SU-DHL-6 (cell line): ENCODE results near the gene UBAC2.

Experiments
- H2AFZ ChIP-seq: fragments of 200-600 bp; sonication (generic); 2 replicates; pipeline ENCODE4 v1.6.1; 2014; ENCODE audit warnings: low read depth, mild to moderate bottlenecking, moderate library complexity, mixed read lengths, antibody characterized with exemption, low read length; ENCODE audit not compliant: severe bottlenecking
- H3F3A ChIP-seq: fragments of 200-600 bp; shearing (Covaris generic); 2 replicates; pipeline ENCODE4 v1.6.0; 2016; ENCODE audit warnings: antibody characterized with exemption, mild to moderate bottlenecking; ENCODE audit not compliant: insufficient read depth
- H3K27ac ChIP-seq: fragments of 200-600 bp; sonication (generic); 2 replicates; pipeline ENCODE4 v1.5.1; 2016; ENCODE audit warnings: low read depth, mild to moderate bottlenecking, low read length, moderate library complexity, mixed read lengths
- H3K27me3 ChIP-seq: fragments of 200-600 bp; sonication (generic), shearing (Covaris generic); 2 replicates; pipeline ENCODE4 v1.6.0; 2014; ENCODE audit warnings: mild to moderate bottlenecking, low read length
- H3K36me3 ChIP-seq: fragments of 200-600 bp; sonication (generic); 2 replicates; pipeline ENCODE4 v1.6.1; 2014; ENCODE audit warnings: mild to moderate bottlenecking, low read length, mixed read lengths
- H3K4me2 ChIP-seq: fragments of 300-600, 200-600 bp; shearing (Covaris generic), sonication (generic); 2 replicates; pipeline ENCODE4 v1.6.0; 2014; ENCODE audit warnings: low read length, low read depth, mild to moderate bottlenecking; ENCODE audit not compliant: poor library complexity, severe bottlenecking
- H3K4me3 ChIP-seq: fragments of 200-600 bp; sonication (generic); 2 replicates; pipeline ENCODE4 v1.5.1; 2014; ENCODE audit warnings: antibody characterized with exemption, low read length, mild to moderate bottlenecking, mixed read lengths; ENCODE audit not compliant: insufficient read depth, poor library complexity, severe bottlenecking
- H3K79me2 ChIP-seq: fragments of 200-600 bp; sonication (generic); 2 replicates; pipeline ENCODE4 v1.6.1; 2014; ENCODE audit warnings: mild to moderate bottlenecking, low read length, moderate library complexity; ENCODE audit not compliant: insufficient read depth
- H3K9ac ChIP-seq: fragments of 200-600 bp; sonication (generic); 2 replicates; pipeline ENCODE4 v1.7.0; 2014; ENCODE audit warnings: mild to moderate bottlenecking, low read length
- H3K9me2 ChIP-seq: fragments of 200-600 bp; sonication (generic); replicated peaks from 2 replicates; pipeline ENCODE4 v1.6.1; 2014; ENCODE audit warnings: low read length; ENCODE audit not compliant: insufficient read depth
- H3K9me3 ChIP-seq: fragments of 200-600 bp; sonication (generic); 2 replicates; pipeline ENCODE4 v1.6.1; 2014; ENCODE audit warnings: low read length, mixed read lengths; ENCODE audit not compliant: insufficient read depth
- H4K20me1 ChIP-seq: fragments of 200-600 bp; sonication (generic); 2 replicates; pipeline ENCODE4 v1.6.1; 2014; ENCODE audit warnings: low read depth, mild to moderate bottlenecking, antibody characterized with exemption, low read length, moderate library complexity, mixed read lengths
- EZH2phosphoT487 ChIP-seq: fragments of 200-600 bp; sonication (generic), shearing (Covaris generic); conservative IDR thresholded peaks from 2 replicates; pipeline ENCODE4 v1.6.1; 2018; ENCODE audit warnings: mild to moderate bottlenecking, antibody characterized with exemption, low read length, moderate library complexity, mixed read lengths
- TF ChIP-seq, protein P1 (sequence below): fragments of 200-600 bp; sonication (generic); IDR thresholded peaks from one replicate; pipeline ENCODE4 v1.5.1; 2017; ENCODE audit warnings: antibody characterized with exemption, mild to moderate bottlenecking, low read length, moderate library complexity; ENCODE audit not compliant: insufficient read depth, poor library complexity, severe bottlenecking

The UBAC2 gene

DNA sequence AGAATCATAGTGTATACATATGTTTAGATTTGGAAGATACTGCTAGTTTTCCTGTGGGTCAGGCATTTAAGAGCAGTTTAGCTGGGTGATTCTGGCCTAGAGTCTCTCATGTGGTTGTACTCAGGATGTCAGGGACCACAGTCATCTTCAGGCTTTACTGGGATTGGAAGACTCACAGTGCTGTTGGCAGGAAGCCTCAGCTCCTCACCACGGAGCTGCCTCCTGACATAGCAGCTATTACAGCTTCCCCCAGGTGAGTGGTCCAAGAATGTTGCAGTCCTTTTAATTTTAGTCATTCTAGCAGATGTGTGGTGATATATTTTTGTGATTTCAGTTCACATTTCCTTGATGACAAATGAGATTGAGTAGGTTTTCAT is 74.4 kb downstream of the UBAC2 start:
- Histone ChIP-seq H3F3A (no peaks in the 10 kb centered on the region), H3K36me3 (0 out of 2 replicates have a peak, but pooled peaks cover 1% of the 10 kb centered on the region), H3K79me2 (no peaks in the 10 kb centered on the region), H3K27ac (no peak overlapping the region), H3K9me3 (no peaks in the 10 kb centered on the region), H3K27me3 (no peaks in the 10 kb centered on the region), H2AFZ (no peak overlapping the region), H4K20me1 (peaks cover 10% of the 10 kb centered on the region; the same call in 1 of the 2 replicates), H3K9ac (no peak overlapping the region), H3K9me2 (no peaks in the 10 kb centered on the region), H3K4me3 (no peak overlapping the region), H3K4me2 (no peak overlapping the region)
- TF ChIP-seq EZH2phosphoT487, result no peak

GRCh38 chr13:99276706-99277105 is 76.1 kb downstream of the UBAC2 start:
- no peak overlapping the region for H3K4me3 ChIP-seq
- TF ChIP-seq, protein P1, sequence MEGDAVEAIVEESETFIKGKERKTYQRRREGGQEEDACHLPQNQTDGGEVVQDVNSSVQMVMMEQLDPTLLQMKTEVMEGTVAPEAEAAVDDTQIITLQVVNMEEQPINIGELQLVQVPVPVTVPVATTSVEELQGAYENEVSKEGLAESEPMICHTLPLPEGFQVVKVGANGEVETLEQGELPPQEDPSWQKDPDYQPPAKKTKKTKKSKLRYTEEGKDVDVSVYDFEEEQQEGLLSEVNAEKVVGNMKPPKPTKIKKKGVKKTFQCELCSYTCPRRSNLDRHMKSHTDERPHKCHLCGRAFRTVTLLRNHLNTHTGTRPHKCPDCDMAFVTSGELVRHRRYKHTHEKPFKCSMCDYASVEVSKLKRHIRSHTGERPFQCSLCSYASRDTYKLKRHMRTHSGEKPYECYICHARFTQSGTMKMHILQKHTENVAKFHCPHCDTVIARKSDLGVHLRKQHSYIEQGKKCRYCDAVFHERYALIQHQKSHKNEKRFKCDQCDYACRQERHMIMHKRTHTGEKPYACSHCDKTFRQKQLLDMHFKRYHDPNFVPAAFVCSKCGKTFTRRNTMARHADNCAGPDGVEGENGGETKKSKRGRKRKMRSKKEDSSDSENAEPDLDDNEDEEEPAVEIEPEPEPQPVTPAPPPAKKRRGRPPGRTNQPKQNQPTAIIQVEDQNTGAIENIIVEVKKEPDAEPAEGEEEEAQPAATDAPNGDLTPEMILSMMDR, result no peak
- TF ChIP-seq EZH2phosphoT487, result no peak
- H3K4me2 ChIP-seq, result no peak overlapping the region
- no peaks in the 10 kb centered on the region for H3K9me3 ChIP-seq
- 0 out of 2 replicates have a peak, but pooled peaks cover 3% of the 10 kb centered on the region for H3K36me3 ChIP-seq
- no peak overlapping the region for H2AFZ ChIP-seq
- H3K27me3 ChIP-seq, result no peaks in the 10 kb centered on the region
- H4K20me1 ChIP-seq, result peaks cover 19% of the 10 kb centered on the region
- no peaks in the 10 kb centered on the region for H3F3A ChIP-seq
- H3K27ac ChIP-seq, result no peak overlapping the region
- H3K9ac ChIP-seq, result no peak overlapping the region
- no peaks in the 10 kb centered on the region for H3K79me2 ChIP-seq
- no peaks in the 10 kb centered on the region for H3K9me2 ChIP-seq

DNA sequence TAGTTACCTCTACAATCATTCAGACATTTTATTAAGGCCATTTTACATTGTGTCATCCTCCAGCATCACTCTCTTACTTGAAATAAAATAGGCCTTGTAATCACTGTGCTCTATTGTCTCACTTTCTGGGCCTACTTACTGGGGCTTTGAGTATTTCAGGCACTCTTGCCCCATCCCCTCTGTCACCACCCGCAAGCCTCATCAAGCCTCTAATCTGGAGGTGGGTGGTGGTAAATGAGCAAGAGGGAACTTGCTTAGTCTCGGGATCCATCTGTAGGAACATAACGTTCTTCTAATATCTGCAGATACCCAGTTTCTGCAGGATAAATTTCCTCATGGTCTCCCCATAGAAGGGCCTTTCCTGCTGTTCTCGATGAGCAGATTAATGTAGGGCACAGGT is 77.0 kb downstream of the UBAC2 start:
- H3K36me3 ChIP-seq, result 0 out of 2 replicates have a peak, but pooled peaks cover 3% of the 10 kb centered on the region
- no peak overlapping the region for H3K4me3 ChIP-seq
- peaks cover 8% of the 10 kb centered on the region for H3F3A ChIP-seq
- no peak overlapping the region for H2AFZ ChIP-seq
- no peaks in the 10 kb centered on the region for H3K9me3 ChIP-seq
- H3K9me2 ChIP-seq, result no peaks in the 10 kb centered on the region
- no peaks in the 10 kb centered on the region for H3K27me3 ChIP-seq
- H3K9ac ChIP-seq, result no peak overlapping the region
- TF ChIP-seq, protein P1, result no peak
- no peak for TF ChIP-seq EZH2phosphoT487
- no peak overlapping the region for H3K4me2 ChIP-seq
- H4K20me1 ChIP-seq, result peaks cover 23% of the 10 kb centered on the region
- H3K27ac ChIP-seq, result no peak overlapping the region
- no peaks in the 10 kb centered on the region for H3K79me2 ChIP-seq

DNA sequence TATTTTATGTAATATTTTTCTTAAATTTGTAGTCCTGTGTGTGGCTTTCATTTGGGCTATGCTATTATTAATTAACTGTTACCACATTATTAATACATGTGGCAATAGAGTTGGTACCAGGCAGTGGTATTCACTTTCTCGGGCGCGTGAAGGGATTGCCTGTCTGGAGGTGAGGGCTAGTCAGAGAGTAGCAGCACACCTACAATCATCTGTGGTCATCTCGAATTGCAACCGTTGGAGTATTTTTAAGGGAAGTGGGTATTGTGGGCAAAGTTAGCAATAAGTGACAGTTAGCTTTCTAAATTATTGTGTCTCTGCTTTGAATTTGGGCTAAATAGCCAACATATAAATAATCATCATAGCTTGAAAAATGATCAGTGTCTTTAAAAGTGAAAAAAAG is 77.5 kb downstream of the UBAC2 start:
- no peak overlapping the region for H2AFZ ChIP-seq
- no peak overlapping the region for H3K9ac ChIP-seq
- H3K4me2 ChIP-seq, result no peak overlapping the region
- H3K4me3 ChIP-seq, result no peak overlapping the region
- H3K27me3 ChIP-seq, result no peaks in the 10 kb centered on the region
- no peaks in the 10 kb centered on the region for H3K9me3 ChIP-seq
- peaks cover 14% of the 10 kb centered on the region for H3F3A ChIP-seq
- no peak overlapping the region for H3K27ac ChIP-seq
- no peaks in the 10 kb centered on the region for H3K79me2 ChIP-seq
- H3K9me2 ChIP-seq, result no peaks in the 10 kb centered on the region
- H3K36me3 ChIP-seq, result 0 out of 2 replicates have a peak, but pooled peaks cover 3% of the 10 kb centered on the region
- no peak for TF ChIP-seq EZH2phosphoT487
- peaks cover 28% of the 10 kb centered on the region for H4K20me1 ChIP-seq
